ENCODE results near the gene NTSR1. TPM values are rescaled to one million over a fixed set of nuclear protein-coding genes. Genes with fewer than 3 reads are reported as not detected.

Gene NTSR1
- total and polyA plus RNA-seq, 2 of the 8 experiments (the other 6 are each of a cell fraction or from before 2014, with no cell fraction given): 0.53 to 0.89 TPM

GRCh38 chr20:62752671-62753501 lies 44.2 kb downstream of the NTSR1 start:
- CTCF ChIA-PET (ENCODE audit: partially characterized antibody): interaction anchor here (0.9 to 2.2 kb wide), 9 partner anchors 10 to 85 kb away, joined by 3 to 15 read pairs (median 3); no protein-coding TSS in a partner anchor
- Histone ChIP-seq H3K18ac (ENCODE audit: extremely low read depth, low read length) (no peak overlapping the region), H3K27ac (ENCODE audit: low read depth, low read length) (no peak overlapping the region), H3K23ac (ENCODE audit: insufficient read length) (no peak overlapping the region), H4K91ac (replicated peaks; ENCODE audit: insufficient read length, low read length) (peak overlapping the region; percentile 69), H3K14ac (ENCODE audit: insufficient read length) (no peak overlapping the region), H2BK15ac (ENCODE audit: low read length) (peak overlapping the region; percentile 88; the same call in 1 of the 2 replicates), H4K8ac (ENCODE audit: extremely low read depth, insufficient read depth, low read length) (0 out of 2 replicates have a peak overlapping the region, but pooled peaks have one; percentile 4), H3K9me3 (ENCODE audit: insufficient read depth in 2 of 2, low read depth in 1 of 2, low read length in 1 of 2) (no peaks in the 10 kb centered on the region), H3K4me2 (ENCODE audit: insufficient read depth in 1 of 2, low read depth in 2 of 2, low read length in 2 of 2) (0 out of 4 replicates have a peak overlapping the region, but pooled peaks of 1 of the 2 experiments have one; percentile 26), H2BK12ac (ENCODE audit: low read depth, low read length) (peak overlapping the region; percentile 75; the same call in 1 of the 2 replicates), H2BK20ac (ENCODE audit: low read length) (no peak overlapping the region), H2BK5ac (ENCODE audit: low read depth, low read length) (no peak overlapping the region), H4K5ac (ENCODE audit: insufficient read length, low read depth, low read length) (no peak overlapping the region), H3K27me3 (replicated peaks in 1 of 4; ENCODE audit: control insufficient read depth in 3 of 4, extremely low read depth in 1 of 4, insufficient read depth in 3 of 4, low read length in 3 of 4) (no peaks in the 10 kb centered on the region; a peak in 2 of 7 replicates), H3K23me2 (ENCODE audit: low read depth, low read length) (no peaks in the 10 kb centered on the region; the same call in 1 of the 2 replicates), H3K79me2 (ENCODE audit: control insufficient read depth in 1 of 2, insufficient read depth in 2 of 2, low read length in 2 of 2) (no peaks in the 10 kb centered on the region), H4K20me1 (replicated peaks in 1 of 2; ENCODE audit: control insufficient read depth in 1 of 2, insufficient read depth in 2 of 2, low read length in 2 of 2) (no peaks in the 10 kb centered on the region), H2AFZ (ENCODE audit: low read length) (no peak overlapping the region), H3K4me3 (ENCODE audit: extremely low read depth in 1 of 4, insufficient read depth in 2 of 4, low read depth in 3 of 4, low read length in 4 of 4) (no peak overlapping the region), H3K36me3 (ENCODE audit: control insufficient read depth in 2 of 4, insufficient read depth in 4 of 4, low read length in 3 of 4) (no peaks in the 10 kb centered on the region), H2BK120ac (replicated peaks; ENCODE audit: low read depth, low read length) (no peak overlapping the region), H3K4ac (replicated peaks; ENCODE audit: insufficient read length, low read depth, low read length) (peak overlapping the region; percentile 19), H3K4me1 (replicated peaks in 1 of 4; ENCODE audit: control insufficient read depth in 3 of 4, insufficient read depth in 4 of 4, low read length in 3 of 4) (peaks cover 0 to 10% (median 6%) of the 10 kb centered on the region in 4 experiments; a peak in 5 of 7 replicates), H3K79me1 (ENCODE audit: low read depth, low read length) (no peaks in the 10 kb centered on the region), H2AK5ac (ENCODE audit: low read depth, low read length) (no peak overlapping the region), H3K56ac (replicated peaks; ENCODE audit: insufficient read length, low read depth, low read length) (no peak overlapping the region), H3K9ac (replicated peaks in 1 of 4; ENCODE audit: extremely low read depth in 1 of 4, low read depth in 3 of 4, low read length in 3 of 4) (no peak overlapping the region)
- FAIRE-seq (no peak), DNase-seq (ENCODE audit: low read depth in 1 of 2, low spot score in 2 of 2) (no peak)
- POLR2A ChIA-PET (ENCODE audit: partially characterized antibody): interaction anchor here (0.9 to 1.6 kb wide), 2 partner anchors 24 to 41 kb away, joined by 3 read pairs; no protein-coding TSS in a partner anchor
- WGBS, 2 experiments (ENCODE audit: extremely low coverage in 1 of 2, insufficient coverage in 1 of 2, insufficient read length in 1 of 2, insufficient replicate concordance in 2 of 2, low coverage in 1 of 2, low lambda C conversion rate in 2 of 2, missing lambda C conversion rate in 1 of 2): 89% methylated on average over 26 of the region's 29 CpGs; no CpG with 5 or more reads in 1 of the 2 experiments
- TF ChIP-seq, protein P1, sequence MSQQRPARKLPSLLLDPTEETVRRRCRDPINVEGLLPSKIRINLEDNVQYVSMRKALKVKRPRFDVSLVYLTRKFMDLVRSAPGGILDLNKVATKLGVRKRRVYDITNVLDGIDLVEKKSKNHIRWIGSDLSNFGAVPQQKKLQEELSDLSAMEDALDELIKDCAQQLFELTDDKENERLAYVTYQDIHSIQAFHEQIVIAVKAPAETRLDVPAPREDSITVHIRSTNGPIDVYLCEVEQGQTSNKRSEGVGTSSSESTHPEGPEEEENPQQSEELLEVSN (IDR thresholded peaks at IDR 0.05): no peak
- TF ChIP-seq TAF7 (optimal IDR thresholded peaks at IDR 0.05; ENCODE audit: borderline replicate concordance, low read depth, low read length) (no peak), PHF8 (conservative IDR thresholded peaks at IDR 0.05; ENCODE audit: low read depth, low read length) (no peak), SP1 (IDR thresholded peaks at IDR 0.05; ENCODE audit: low read depth, low read length) (no peak)
- TF ChIP-seq, protein P2, sequence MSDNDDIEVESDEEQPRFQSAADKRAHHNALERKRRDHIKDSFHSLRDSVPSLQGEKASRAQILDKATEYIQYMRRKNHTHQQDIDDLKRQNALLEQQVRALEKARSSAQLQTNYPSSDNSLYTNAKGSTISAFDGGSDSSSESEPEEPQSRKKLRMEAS (IDR thresholded peaks at IDR 0.05): no peak
